CD1c-positive myeloid dendritic cell (primary cell): Measurements from ENCODE around the gene FILIP1L.

Source experiments
- DNase-seq: peaks from one replicate; pipeline ENCODE4 v3.0.0-alpha.2; 2016; ENCODE audit errors: extremely low spot score

FILIP1L gene

GRCh38 chr3:99795573-99795972 is 318.7 kb downstream of the FILIP1L start:
- DNase-seq, result no peak

DNA sequence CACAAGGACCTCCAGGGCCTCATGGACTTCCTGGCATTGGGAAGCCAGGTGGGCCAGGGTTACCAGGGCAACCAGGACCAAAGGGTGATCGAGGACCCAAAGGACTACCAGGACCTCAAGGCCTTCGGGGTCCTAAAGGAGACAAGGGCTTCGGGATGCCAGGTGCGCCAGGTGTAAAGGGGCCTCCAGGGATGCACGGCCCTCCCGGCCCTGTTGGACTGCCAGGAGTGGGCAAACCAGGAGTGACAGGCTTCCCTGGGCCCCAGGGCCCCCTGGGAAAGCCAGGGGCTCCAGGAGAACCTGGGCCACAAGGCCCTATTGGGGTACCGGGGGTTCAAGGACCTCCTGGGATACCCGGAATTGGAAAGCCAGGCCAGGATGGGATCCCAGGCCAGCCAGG is 319.8 kb downstream of the FILIP1L start:
- DNase-seq, result no peak

DNA sequence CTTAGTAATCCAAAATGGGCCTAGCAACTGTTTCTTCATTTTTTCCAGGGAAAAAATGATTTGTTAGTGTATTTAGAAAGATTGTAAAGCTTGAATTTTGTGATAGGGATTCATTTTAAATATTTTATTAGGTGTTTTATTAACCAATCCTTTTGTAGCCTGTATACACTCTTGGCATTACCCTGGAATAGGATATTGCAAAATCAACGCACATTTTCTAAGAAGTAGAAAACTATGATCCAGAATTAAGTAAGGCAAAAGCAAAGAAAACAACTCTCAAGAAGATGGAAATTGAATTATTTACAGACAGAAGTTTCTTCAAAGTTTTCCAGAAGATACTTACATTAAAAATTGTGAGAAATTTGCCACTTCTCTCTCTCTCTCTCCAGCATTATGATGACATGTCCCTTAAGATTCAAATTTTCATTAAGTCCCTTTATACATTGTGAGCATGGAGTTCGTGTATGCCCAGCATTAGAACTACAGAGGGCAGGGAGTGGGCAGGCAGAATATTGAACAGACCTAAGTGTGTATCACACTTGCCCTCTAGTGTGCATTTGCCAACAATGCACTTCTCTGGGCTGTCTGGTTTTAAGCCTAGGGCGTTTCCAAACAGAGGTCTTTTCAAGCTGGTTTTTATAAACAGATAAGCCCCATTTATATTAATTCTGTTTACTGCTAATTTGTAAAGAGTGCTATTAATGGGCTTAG is 325.1 kb downstream of the FILIP1L start:
- DNase-seq, result peak; percentile 4
